NCI-H146 (cell line): ENCODE results near the gene DNAH6.
"Not testable (repeated sequence)": the region's sequence is repeated elsewhere in the genome, so short reads cannot be mapped to it uniquely, and the experiment has no call there.

Source experiments
- DNase-seq: peaks from one replicate; lab custom pipeline; 2025; lab: John Stamatoyannopoulos, UW

The DNAH6 gene

GRCh38 chr2:84748341-84748740, 232.0 kb downstream of the DNAH6 start:
- DNase-seq, result no peak

- no peak for DNase-seq
These were observed 233.1 kb downstream of the DNAH6 start for GRCh38 chr2:84749442-84749841.

DNA sequence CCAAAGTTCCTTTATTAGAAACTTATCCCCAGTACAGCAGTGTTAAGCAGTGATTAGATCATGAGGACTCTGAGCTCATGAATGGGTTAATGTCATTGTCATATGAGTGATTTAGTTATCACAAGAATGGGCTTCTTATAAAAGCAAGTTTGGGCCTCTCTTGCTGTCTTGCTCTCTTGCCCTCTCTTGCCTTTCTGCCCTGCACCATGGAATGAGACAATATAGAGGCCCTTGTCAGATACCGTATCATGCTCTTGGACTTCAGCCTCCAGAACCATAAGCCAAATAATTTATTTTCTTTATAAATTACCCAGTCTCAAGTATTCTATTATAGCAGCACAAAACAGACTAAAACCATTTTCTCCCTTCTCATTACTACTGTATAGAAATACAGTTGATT, 238.8 kb downstream of the DNAH6 start:
- no peak for DNase-seq

DNA sequence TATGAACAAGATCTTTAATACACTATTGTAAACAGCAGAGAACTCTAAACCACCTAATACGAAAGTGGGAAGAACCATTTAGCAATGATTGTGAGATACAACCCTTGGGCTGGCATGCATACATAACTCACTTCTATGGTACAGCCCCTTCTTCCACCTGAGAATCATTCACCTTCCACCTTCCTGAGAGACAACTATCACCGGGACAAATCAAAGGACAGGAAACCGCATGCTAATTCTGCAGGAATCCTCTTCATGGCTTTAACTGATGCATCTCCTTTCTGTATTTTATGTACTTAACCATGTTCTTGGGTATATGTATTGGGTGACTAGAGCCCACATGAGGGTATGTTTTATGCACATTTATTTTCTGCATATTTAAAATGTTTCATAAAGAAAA, 241.3 kb downstream of the DNAH6 start:
- DNase-seq, result no peak

- DNase-seq, result no peak
These were observed 250.5 kb downstream of the DNAH6 start for GRCh38 chr2:84766791-84767190.

GRCh38 chr2:84768840-84769239, 252.5 kb downstream of the DNAH6 start:
- no peak for DNase-seq

DNA sequence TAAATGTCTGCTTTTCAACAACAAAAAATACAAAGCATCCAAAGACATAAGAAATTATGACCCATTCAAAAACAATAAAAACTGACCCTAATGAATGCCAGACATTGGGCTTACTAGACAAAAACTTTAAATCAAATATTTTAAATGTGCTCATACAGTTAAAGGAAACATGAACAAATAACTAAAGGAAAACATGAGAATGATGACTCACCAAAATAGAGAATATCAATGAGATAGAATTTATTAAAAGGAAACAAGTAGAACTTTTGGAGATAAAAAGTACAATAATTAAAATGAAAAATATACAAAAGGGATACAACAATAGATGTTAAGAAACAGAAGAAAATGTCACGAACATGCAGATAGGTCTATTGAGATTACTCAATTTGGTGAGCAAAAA, 254.0 kb downstream of the DNAH6 start:
- no peak for DNase-seq

DNA sequence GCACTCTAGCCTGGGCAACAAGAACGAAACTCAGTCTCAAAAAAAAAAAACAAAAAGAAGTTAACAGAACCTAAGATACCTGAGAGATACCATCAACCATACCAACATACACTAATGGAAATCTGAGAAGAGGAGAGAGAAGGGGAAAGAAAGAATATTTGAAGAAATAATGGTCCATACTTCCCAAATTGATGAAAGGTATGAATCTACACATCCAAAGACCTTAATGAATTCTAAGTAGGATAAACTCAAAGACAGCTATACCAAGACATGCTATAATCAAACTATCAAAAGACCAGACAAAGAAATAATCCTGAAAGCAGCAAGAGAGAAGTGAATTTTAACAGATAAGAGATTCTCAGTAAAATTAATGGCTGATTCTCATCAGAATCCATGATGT, 255.0 kb downstream of the DNAH6 start:
- no peak for DNase-seq

DNA sequence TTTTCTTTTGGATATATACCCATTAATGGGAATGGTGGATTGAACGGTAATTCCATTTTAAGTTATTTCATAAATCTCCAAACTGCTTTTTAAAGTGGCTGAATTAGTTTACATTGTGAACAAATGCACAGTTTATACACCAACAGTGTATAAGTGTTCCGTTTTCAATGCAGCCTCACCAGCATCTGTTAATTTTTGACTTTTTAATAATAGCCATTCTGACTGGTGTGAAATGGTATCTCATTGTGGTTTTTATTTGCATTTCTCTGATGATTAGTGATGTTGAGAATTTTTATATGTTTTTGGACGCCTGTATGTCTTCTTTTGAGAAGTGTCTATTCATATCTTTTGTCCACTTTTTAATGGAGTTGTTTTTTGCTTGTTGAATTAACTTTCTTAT, 257.3 kb downstream of the DNAH6 start:
- DNase-seq, result not testable (repeated sequence)

DNA sequence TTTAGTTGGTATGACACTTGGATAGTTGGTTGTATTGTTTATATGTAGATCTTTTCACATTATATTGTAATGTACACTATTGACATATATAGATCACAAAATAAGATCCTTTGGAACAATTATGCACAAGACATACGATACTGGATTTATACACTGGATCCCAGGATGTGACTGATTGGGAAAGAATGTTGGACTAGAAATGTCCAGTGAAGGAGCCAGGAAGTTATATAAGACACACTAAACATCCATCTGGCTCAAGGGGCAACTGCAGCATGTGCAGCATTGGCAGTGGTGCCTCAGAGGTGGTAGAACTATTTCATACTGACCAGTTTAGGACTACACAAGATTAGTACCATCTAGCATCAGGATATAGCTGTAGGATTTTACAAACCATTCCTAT, 259.7 kb downstream of the DNAH6 start:
- DNase-seq, result no peak

- DNase-seq, result no peak
These were observed 262.8 kb downstream of the DNAH6 start for GRCh38 chr2:84778911-84779690.

DNA sequence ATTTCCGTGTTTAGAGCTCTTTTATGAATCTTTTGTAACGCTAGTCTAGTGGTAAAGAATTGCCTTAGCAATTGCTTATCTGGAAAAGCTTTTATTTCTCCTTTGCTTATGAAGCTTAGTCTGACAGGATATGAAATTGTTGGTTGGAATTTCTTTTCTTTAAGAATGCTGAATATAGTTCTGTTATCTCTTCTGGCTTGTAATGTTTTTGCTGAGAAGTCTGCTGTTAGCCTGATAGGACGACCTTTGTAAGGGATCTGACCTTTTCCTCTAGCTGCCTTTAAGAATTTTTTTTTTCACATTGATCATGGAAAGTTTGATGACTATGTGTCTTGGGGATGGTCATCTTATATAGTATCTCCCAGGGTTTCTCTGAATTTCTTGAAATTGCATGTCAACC, 263.5 kb downstream of the DNAH6 start:
- DNase-seq, result no peak

- DNase-seq, result no peak
These were observed 265.8 kb downstream of the DNAH6 start for GRCh38 chr2:84781942-84782716.

- no peak for DNase-seq
These were observed 266.6 kb downstream of the DNAH6 start for GRCh38 chr2:84782717-84783442.

DNA sequence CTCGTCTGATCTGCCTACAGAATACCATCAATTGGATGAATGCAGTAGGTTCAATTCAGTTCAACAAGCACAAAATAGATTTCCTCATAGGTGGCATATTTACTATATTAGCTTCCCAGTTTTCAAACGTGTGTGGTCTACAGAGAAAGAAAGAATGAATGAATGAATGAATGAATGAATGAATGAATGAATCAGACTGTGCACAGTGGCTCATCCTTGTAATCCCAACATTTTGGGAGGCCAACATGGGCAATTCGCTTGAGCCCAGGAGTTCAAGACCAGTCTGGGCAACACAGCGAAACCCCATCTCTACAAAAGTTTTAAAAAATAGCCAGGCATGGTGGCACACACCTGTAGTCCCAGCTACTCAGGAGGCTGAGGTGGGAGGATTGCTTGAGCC, 269.7 kb downstream of the DNAH6 start:
- no peak for DNase-seq

DNA sequence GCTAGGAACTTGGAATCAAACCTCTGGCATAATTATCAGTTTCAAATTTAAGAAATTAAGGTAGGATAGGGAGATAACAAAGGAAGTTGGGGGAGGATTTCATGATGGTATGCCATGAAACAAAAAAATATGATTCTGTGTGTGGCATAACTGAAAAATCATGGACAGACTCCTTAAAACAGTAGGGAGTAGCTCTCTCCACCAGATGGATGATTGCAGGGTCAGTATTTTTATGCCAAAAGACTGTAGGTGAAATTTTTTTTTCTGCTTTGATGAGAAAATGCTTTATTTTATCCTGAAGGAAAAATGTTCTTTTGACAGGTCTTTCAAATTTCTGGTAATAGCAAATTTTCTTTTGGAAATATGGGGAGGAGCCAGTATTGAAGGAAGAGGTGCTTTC, 270.3 kb downstream of the DNAH6 start:
- DNase-seq, result no peak

DNA sequence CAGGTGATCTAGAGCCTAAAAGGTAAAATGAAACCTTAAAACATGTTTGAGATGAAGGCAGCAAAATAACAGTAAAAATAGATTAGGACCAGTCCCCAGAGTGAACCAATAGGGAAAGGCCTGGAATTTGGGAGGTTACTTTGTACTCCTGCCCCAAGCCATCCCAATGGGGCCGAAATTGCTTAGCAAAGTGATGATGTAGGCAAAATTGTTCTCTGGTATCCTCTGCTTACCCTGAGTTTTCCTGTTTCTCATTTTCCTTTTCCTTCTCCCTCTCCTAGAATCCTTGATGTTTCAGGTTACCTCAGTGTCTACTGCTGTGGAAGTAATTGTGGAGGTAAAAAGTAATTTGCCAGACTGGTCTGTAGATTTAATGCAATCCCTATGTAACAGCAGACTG, 271.7 kb downstream of the DNAH6 start:
- no peak for DNase-seq

GRCh38 chr2:84788498-84788897, 272.2 kb downstream of the DNAH6 start:
- DNase-seq, result no peak

DNA sequence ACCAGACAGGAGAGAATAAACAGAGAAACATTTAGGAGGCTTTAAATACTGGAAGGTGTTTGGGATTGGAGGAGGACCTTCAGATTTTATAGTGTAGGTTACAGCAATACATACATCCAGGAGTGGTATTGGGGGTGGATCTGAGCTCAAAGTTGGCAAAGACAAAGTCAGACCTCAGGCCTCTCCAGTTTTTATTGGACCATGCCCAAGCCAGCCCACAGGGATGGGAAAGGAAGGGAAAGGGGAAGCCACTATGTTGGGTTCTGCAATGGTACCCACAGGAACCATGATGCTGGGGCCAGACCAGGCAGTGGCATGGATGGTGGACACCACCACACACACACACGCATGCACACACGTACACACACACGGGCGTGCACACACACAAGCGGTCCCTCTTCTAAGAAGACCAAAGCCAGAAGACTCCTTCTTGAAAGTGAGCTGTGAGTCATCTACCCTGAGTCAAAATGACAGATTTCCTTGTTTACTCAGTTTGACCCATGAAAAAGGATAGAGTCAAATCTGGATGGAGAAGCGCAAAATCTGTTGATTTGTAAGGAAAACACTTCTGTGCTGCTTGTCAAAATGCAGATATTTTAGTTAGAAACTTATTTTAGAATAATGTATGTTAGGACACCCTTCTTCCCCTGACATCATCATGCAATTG, 276.7 kb downstream of the DNAH6 start:
- DNase-seq, result no peak

GRCh38 chr2:84793641-84794040, 277.3 kb downstream of the DNAH6 start:
- DNase-seq, result no peak

DNA sequence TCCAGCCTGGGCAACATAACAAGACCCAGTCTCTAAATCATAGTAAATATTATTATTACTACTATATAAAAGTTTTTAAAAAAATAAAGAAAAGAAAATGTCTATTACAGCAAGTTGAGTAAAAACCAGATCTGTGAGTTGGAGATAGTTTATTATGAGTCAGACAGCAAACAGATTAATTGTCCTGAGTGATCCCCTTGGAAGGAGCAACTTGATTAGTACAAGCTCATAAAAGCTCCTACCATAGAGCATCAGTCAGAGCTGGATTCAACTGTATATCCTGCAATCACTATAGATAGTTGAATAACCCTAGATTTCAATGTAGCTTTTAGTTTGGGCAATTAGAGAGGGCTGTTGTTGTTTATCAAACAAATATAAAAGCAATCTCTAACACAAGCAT, 280.5 kb downstream of the DNAH6 start:
- DNase-seq, result no peak

GRCh38 chr2:84797271-84797670, 281.0 kb downstream of the DNAH6 start:
- DNase-seq, result no peak
